ENCODE results near the gene TCF25.
"Not testable (repeated sequence)": the region's sequence is repeated elsewhere in the genome, so short reads cannot be mapped to it uniquely, and the experiment has no call there.

The TCF25 gene

DNA sequence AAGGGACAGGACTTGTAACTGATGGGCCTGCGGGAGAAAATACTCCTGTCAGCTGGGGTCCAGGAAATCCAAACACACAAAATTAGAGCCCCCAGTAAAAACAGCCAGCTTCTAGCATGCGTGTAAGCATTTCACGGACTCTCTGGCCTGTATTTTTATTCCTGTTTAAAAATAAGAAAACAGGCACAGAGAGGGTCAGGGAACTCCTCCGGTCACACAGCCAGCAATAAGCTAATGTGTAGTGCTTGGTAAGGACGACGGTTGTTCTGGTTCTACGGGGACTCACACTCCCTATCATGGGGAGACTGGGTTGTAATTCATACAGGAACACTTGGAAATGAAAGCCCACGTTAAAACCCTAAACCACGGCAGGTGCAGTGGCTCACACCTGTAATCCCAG, 1.5 kb upstream of the TCF25 start:
- no peak for DNase-seq (ENCODE audit: insufficient read length, low spot score)
- FAIRE-seq = no peak

DNA sequence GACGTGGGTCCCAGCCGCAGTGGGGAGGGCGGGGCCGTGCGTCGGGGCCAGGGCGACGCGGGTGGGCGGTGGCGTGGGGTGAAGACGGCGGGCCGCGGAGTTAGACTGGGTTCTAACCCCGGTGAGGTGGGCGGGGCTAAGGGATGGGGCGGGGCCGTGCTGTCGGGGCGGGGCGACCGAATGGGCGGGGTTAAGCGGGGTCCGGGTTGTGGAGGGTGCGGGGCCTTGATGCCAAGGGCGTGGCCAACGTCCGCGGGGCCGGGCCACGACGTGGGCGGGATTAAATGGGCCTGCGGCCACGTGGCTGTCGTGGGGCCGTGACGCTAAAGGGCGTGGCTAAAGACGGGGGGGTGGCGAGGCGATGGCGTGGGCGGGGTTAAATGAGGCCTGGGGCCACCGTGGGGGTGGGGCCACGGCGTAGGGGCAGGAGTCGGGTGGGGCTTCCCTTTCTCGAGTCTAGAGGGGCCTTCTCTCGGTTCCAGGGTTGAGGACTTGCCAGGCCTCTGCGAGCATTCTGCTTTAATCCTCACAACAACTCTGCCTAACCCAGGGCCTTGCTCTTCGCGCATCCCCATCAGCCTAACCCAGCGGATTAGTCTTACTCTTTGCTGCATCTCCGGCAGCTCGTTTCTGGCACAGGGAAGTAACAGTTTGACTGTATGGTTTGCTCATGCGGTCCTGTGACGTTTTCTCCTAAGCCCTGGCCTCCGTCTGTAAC, 739 bp downstream of the TCF25 start:
- no peak for FAIRE-seq
- TF ChIP-seq, protein P1, sequence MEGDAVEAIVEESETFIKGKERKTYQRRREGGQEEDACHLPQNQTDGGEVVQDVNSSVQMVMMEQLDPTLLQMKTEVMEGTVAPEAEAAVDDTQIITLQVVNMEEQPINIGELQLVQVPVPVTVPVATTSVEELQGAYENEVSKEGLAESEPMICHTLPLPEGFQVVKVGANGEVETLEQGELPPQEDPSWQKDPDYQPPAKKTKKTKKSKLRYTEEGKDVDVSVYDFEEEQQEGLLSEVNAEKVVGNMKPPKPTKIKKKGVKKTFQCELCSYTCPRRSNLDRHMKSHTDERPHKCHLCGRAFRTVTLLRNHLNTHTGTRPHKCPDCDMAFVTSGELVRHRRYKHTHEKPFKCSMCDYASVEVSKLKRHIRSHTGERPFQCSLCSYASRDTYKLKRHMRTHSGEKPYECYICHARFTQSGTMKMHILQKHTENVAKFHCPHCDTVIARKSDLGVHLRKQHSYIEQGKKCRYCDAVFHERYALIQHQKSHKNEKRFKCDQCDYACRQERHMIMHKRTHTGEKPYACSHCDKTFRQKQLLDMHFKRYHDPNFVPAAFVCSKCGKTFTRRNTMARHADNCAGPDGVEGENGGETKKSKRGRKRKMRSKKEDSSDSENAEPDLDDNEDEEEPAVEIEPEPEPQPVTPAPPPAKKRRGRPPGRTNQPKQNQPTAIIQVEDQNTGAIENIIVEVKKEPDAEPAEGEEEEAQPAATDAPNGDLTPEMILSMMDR (IDR thresholded peaks at IDR 0.05; ENCODE audit: insufficient read depth, missing control alignments) = no peak

More for the DNA sequence above, 1.5 kb upstream of the TCF25 start:
- TF ChIP-seq, protein P1 (IDR thresholded peaks at IDR 0.05; ENCODE audit: insufficient read depth, missing control alignments) = no peak

DNA sequence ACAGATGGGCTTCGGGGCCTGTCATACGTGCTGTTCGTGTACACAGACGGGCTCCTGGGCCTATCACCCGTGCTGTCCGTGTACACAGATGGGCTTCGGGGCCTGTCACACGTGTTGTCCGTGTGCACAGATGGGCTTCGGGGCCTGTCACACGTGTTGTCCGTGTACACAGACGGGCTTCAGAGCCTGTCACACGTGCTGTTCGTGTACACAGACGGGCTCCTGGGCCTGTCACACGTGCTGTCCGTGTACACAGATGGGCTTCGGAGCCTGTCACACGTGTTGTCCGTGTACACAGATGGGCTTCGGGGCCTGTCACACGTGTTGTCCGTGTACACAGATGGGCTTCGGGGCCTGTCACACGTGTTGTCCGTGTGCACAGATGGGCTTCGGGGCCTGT, 5.7 kb downstream of the TCF25 start:
- not testable (repeated sequence) for FAIRE-seq; DNase-seq (ENCODE audit: insufficient read length, low spot score)

More for the DNA sequence above, 739 bp downstream of the TCF25 start:
- DNase-seq (ENCODE audit: insufficient read length, low spot score) = peak; percentile 31

DNA sequence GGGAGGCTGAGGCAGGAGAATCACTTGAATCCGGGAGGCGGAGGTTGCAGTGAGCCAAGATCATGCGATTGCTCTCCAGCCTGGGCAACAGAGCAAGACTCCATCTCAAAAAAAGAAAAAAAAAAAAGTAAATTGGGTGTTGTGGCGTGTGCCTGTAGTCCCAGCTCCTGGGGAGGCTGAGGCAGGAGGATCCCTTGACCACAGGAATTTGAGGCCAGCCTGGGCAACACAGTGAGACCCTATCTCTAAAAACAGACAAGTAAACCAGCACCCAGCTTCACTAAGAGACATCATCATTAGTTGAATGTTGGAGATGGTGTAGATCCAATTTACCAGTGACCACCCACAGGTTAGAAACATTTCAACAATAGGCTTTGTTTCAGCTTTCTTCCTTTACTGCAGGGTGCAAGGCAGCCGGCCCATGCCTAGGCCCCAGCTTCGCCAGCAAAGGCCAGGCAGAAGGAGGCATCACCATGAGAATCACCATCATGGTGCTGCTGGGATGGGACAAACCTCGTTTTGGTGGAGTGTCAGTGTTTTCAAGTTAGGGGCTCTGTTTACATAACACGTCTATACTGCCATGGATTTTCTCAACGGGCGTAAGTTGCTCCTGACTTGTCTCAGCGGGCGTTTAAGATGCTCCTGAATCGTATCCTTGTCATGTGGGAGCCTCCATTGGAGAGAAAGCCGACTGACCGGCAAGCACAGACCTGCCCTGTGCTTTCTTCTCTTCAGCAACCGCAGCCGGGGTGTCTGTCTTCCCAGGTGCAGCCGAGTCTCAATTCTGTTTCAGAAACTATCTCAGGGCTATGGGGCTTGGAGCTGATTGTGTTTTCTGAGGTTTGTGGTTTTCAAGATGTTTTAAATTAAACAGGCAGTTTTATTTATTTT, 7.3 kb downstream of the TCF25 start:
- DNase-seq (ENCODE audit: insufficient read length, low spot score) = no peak
- TF ChIP-seq, protein P1 (IDR thresholded peaks at IDR 0.05; ENCODE audit: insufficient read depth, missing control alignments) = no peak
- FAIRE-seq = no peak

DNA sequence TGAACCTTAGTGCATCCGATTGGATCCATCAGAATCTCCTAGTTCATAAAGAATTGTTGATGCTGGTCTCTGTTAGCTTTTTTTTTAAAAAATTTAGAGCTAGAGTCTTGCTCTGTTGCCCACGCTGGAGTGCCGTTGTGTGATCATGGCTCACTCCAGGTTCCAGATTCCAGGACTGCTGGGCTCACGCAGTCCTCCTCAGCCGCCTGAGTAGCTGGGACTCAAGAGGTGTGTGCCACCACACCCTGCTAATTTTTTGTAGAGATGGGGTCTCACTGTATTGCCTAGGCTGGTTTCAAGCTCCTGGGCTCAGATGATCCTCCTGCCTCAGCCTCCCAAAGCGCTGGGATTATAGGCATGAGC, 8.0 kb downstream of the TCF25 start:
- DNase-seq (ENCODE audit: insufficient read length, low spot score) = no peak
- FAIRE-seq = no peak
- TF ChIP-seq, protein P1 (IDR thresholded peaks at IDR 0.05; ENCODE audit: insufficient read depth, missing control alignments) = no peak

DNA sequence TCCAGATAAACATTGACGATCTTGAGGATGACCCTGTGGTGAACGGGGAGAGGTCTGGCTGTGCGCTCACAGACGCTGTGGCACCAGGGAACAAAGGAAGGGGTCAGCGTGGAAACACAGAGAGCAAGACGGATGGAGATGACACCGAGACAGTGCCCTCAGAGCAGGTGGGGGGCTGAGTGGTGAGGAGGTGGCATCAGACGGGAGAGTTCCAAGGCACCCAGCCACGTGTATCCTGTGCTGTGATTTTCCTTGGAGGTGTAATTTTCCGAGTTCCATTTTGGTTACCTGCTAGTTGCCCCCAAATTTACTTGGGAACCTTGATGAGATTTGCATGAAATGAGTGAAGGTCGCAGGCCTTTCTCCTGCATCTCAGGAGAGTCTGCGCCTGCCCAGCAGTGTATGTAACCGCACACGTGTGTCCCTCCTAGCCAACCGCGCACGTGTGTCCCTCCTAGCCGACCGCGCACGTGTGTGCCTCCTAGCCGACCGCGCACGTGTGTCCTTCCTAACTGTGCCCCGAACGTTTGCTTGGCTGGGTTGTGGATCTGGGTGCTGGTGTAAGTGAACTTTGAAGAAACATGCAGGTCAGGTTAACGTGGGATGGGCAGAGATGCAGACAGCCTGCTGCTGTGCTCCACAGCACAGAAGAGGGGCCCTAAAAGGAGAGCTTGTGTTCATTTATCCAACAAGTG, 10.1 kb downstream of the TCF25 start:
- TF ChIP-seq, protein P1 (IDR thresholded peaks at IDR 0.05; ENCODE audit: insufficient read depth, missing control alignments) = no peak
- FAIRE-seq = no peak
- no peak for DNase-seq (ENCODE audit: insufficient read length, low spot score)

DNA sequence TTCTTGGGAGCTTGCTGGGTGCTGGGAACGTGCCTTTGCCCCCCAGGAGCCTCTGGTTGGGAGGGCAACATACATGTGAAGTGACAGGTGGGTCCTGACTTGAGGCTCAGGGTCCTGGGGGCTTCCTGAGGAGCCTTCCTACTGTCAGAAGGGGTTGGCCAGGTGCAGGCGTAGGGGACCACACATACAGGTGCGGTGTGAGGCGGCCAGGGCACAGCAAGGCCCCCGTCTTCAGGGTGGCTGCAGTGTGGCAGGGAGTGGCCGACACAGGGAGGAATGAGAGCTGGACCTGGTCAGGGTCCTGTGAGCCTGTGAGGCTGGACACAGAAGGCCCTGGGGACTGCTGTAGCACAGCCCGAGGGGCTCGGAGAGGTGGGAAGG, 10.6 kb downstream of the TCF25 start:
- TF ChIP-seq, protein P1 (IDR thresholded peaks at IDR 0.05; ENCODE audit: insufficient read depth, missing control alignments) = no peak
- FAIRE-seq (no peak), DNase-seq (ENCODE audit: insufficient read length, low spot score) (no peak)
